Osteoblast (primary cell): ENCODE results near the gene C3orf33. TPM values are rescaled to one million over a fixed set of nuclear protein-coding genes. Genes with fewer than 3 reads are reported as not detected.

Source experiments
- DNase-seq: peaks from one replicate; pipeline ENCODE4 v3.0.0; 2011; ENCODE audit warnings: low spot score, mixed read lengths; ENCODE audit not compliant: insufficient read length; ENCODE audit errors: missing footprints
- H2AFZ ChIP-seq: 2 replicates; pipeline ENCODE4 v1.6.0; 2011; ENCODE audit warnings: mild to moderate bottlenecking, low read length
- H3K27ac ChIP-seq: 2 replicates; pipeline ENCODE4 v1.5.1; 2011; ENCODE audit warnings: mild to moderate bottlenecking, low read depth, low read length, moderate library complexity
- H3K27me3 ChIP-seq: 2 replicates; pipeline ENCODE4 v1.6.0; 2012; ENCODE audit warnings: mild to moderate bottlenecking, control low read depth, inconsistent platforms, low read length, moderate library complexity; ENCODE audit not compliant: insufficient read depth
- H3K36me3 ChIP-seq: 2 replicates; pipeline ENCODE4 v1.5.1; 2011; ENCODE audit warnings: mild to moderate bottlenecking, low read length, control low read depth, moderate library complexity; ENCODE audit not compliant: insufficient read depth
- H3K4me1 ChIP-seq: 2 replicates; pipeline ENCODE4 v1.5.1; 2011; ENCODE audit warnings: mild to moderate bottlenecking, low read length, control low read depth, moderate library complexity; ENCODE audit not compliant: insufficient read depth
- H3K4me2 ChIP-seq: 2 replicates; pipeline ENCODE4 v1.6.0; 2011; ENCODE audit warnings: mild to moderate bottlenecking, low read length; ENCODE audit not compliant: insufficient read depth
- H3K4me3 ChIP-seq: fragments of 200-600 bp; sonication (generic); 3 replicates; pipeline ENCODE4 v1.5.1; 2012; ENCODE audit warnings: mild to moderate bottlenecking, low read length, inconsistent platforms; ENCODE audit not compliant: insufficient read depth
- H3K79me2 ChIP-seq: 2 replicates; pipeline ENCODE4 v1.6.0; 2012; ENCODE audit warnings: mild to moderate bottlenecking, low read length, control low read depth, inconsistent platforms; ENCODE audit not compliant: insufficient read depth
- H3K9me3 ChIP-seq: 2 replicates; pipeline ENCODE4 v1.5.1; 2011; ENCODE audit warnings: low read depth, low read length, control low read depth
- H4K20me1 ChIP-seq: 2 replicates; pipeline ENCODE4 v1.6.0; 2012; ENCODE audit warnings: mild to moderate bottlenecking, low read length, control low read depth; ENCODE audit not compliant: insufficient read depth
- CTCF ChIP-seq: IDR thresholded peaks from 2 replicates; pipeline ENCODE4 v1.5.1; 2011; ENCODE audit warnings: mild to moderate bottlenecking, low read depth, low read length, moderate library complexity; ENCODE audit errors: extremely low read depth
- total RNA-seq: library from RNA; depleted of rRNA; stranded (reverse); fragments of >200 nt; gene quantifications from 2 replicates; pipeline ENCODE4 v1.2.3, GENCODE V29; 2012

C3orf33 gene
- total RNA-seq, 1 donor, result 2.5 TPM

GRCh38 chr3:155736381-155736780 lies 69.7 kb downstream of the C3orf33 start:
- DNase-seq, result no peak
- Histone ChIP-seq H4K20me1 (no peaks in the 10 kb centered on the region), H3K4me1 (no peaks in the 10 kb centered on the region)

GRCh38 chr3:155730843-155731242 lies 75.2 kb downstream of the C3orf33 start:
- no peak for DNase-seq
- H3K79me2 ChIP-seq, result no peaks in the 10 kb centered on the region
- no peaks in the 10 kb centered on the region for H3K9me3 ChIP-seq
- TF ChIP-seq CTCF, result no peak
- H3K4me3 ChIP-seq, result no peak overlapping the region
- no peaks in the 10 kb centered on the region for H3K4me1 ChIP-seq
- H3K4me2 ChIP-seq, result no peak overlapping the region
- H3K27me3 ChIP-seq, result peaks cover 2% of the 10 kb centered on the region
- H2AFZ ChIP-seq, result no peak overlapping the region
- H3K36me3 ChIP-seq, result no peaks in the 10 kb centered on the region
- H3K27ac ChIP-seq, result no peak overlapping the region
- H4K20me1 ChIP-seq, result no peaks in the 10 kb centered on the region

More at GRCh38 chr3:155736381-155736780, 69.7 kb downstream of the C3orf33 start:
- no peaks in the 10 kb centered on the region for H3K79me2 ChIP-seq
- no peak overlapping the region for H3K4me3 ChIP-seq
- no peaks in the 10 kb centered on the region for H3K9me3 ChIP-seq
- H3K27ac ChIP-seq, result no peak overlapping the region
- TF ChIP-seq CTCF, result no peak
- no peaks in the 10 kb centered on the region for H3K36me3 ChIP-seq
- no peak overlapping the region for H2AFZ ChIP-seq
- peaks cover 5% of the 10 kb centered on the region for H3K27me3 ChIP-seq
- H3K4me2 ChIP-seq, result no peak overlapping the region

- no peak for TF ChIP-seq CTCF
- no peak overlapping the region for H3K4me3 ChIP-seq
- H3K4me1 ChIP-seq, result no peaks in the 10 kb centered on the region
- peaks cover 2% of the 10 kb centered on the region for H3K27me3 ChIP-seq
- H3K79me2 ChIP-seq, result no peaks in the 10 kb centered on the region
- DNase-seq, result no peak
- no peak overlapping the region for H3K27ac ChIP-seq
- H4K20me1 ChIP-seq, result no peaks in the 10 kb centered on the region
- H2AFZ ChIP-seq, result no peak overlapping the region
- no peaks in the 10 kb centered on the region for H3K36me3 ChIP-seq
- no peak overlapping the region for H3K4me2 ChIP-seq
- no peaks in the 10 kb centered on the region for H3K9me3 ChIP-seq
Observed at GRCh38 chr3:155727836-155728235, 78.2 kb downstream of the C3orf33 start.

GRCh38 chr3:155714295-155714718 lies 91.8 kb downstream of the C3orf33 start:
- no peaks in the 10 kb centered on the region for H3K27me3 ChIP-seq
- H3K9me3 ChIP-seq, result no peaks in the 10 kb centered on the region
- TF ChIP-seq CTCF, result no peak
- H3K36me3 ChIP-seq, result no peaks in the 10 kb centered on the region
- no peak overlapping the region for H3K4me3 ChIP-seq
- no peak overlapping the region for H3K27ac ChIP-seq
- DNase-seq, result no peak
- no peaks in the 10 kb centered on the region for H4K20me1 ChIP-seq
- no peaks in the 10 kb centered on the region for H3K4me1 ChIP-seq
- H3K79me2 ChIP-seq, result no peaks in the 10 kb centered on the region
- no peak overlapping the region for H2AFZ ChIP-seq
- H3K4me2 ChIP-seq, result no peak overlapping the region

Other genes with a start within 250 kb of the C3orf33 start
- gene PLCH1, start 61.2 kb downstream of the C3orf33 start, total RNA-seq, result under 0.01 and 0.36 TPM in 2 replicates
- gene SLC33A1, start 48.1 kb upstream of the C3orf33 start, total RNA-seq, result 35.7 and 36.9 TPM in 2 replicates
- gene GMPS, start 64.4 kb upstream of the C3orf33 start, total RNA-seq, result 41.3 and 43.9 TPM in 2 replicates